Coronary artery (tissue), 2 donors: ENCODE measurements around the gene RNU7-1.
A peak's percentile ranks its signal among the peaks of the same experiment; 100 is the strongest.

Source experiments
- DNase-seq: peaks from one replicate; pipeline ENCODE4 v3.0.0-alpha.2; 2017; ENCODE audit warnings: low spot score
- H3K27ac ChIP-seq, 2 donors: fragments of 200-600 bp; sonication (generic); one replicate each; pipeline ENCODE4 v1.5.1; 2016 to 2019
- H3K4me3 ChIP-seq: fragments of 200-600 bp; sonication (generic); 2 replicates; pipeline ENCODE4 v1.5.1; 2016; ENCODE audit warnings: mild to moderate bottlenecking, moderate library complexity
- CTCF ChIP-seq: fragments of 200-600 bp; sonication (generic); IDR thresholded peaks from one replicate; pipeline ENCODE4 v1.5.1; 2019; ENCODE audit warnings: antibody characterized with exemption

RNU7-1 gene

GRCh38 chr12:6956021-6956727 lies 12.6 kb downstream of the RNU7-1 start:
- no peak overlapping the region for H3K27ac ChIP-seq
- no peak for TF ChIP-seq CTCF
- no peak for DNase-seq
- no peak overlapping the region for H3K4me3 ChIP-seq

DNA sequence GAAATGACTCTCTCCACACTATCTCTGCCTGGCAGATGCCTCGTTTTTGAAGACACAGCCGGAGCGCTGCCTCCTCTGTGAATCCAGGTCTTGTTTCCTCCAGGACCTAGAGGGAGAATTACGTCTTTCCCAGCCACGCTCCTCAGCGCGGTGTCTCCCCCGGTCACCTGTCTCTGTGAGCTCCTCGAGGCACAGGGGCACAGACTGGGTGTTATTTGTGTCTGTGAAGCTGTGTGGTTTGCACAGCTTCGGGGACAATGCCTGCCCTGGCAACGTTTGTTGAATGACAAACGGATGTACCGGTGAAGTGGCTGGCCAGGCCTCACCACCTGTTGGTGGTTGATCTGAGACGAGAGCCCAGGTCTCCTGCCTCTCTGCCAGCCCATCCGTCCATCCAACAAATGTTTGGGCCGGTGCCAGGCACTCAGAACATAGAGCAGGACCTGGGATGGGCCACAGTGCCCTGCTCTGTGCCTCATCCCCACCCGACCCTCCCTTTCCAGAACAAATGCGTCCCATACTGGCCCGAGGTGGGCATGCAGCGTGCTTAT lies 13.6 kb downstream of the RNU7-1 start:
- no peak for DNase-seq
- TF ChIP-seq CTCF = no peak
- no peak overlapping the region for H3K27ac ChIP-seq
- no peak overlapping the region for H3K4me3 ChIP-seq

DNA sequence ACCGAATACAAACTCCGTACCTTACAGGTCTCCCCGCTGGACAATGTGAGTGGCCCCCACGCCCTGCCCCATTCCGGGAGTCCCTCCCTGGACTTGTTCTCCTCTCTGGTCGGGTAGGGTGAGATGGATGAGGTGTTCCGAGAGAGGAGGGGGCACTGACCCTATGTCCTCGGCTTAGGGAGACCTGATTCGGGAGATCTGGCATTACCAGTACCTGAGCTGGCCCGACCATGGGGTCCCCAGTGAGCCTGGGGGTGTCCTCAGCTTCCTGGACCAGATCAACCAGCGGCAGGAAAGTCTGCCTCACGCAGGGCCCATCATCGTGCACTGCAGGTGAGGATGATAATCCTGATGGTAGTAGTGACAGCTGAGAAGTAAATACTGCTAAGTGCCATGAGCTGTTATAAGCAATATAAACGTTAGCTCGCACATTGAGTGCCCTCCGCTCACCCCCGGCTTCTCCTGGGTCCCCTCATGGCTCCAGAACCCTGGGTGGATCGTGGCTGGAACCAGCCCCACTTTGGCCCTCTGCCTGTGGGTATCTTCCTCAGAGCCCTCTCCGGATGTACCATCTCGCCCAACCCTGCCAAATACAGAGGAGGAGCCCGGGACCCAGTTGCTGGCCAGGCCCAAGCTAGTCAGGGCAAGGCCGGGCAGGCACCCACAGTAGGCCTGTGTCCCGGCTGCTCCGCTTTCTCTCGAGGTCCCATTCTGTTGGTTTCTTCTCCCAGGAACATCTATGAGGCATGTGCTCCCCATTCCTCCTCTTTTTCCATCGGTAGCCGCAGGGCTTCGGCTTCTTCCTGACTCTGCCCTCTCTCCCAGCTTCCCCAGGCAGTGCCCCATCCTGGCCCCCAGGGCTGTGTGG lies 14.4 kb downstream of the RNU7-1 start:
- Histone ChIP-seq H3K27ac (no peak overlapping the region), H3K4me3 (no peak overlapping the region)
- no peak for DNase-seq
- no peak for TF ChIP-seq CTCF

DNA sequence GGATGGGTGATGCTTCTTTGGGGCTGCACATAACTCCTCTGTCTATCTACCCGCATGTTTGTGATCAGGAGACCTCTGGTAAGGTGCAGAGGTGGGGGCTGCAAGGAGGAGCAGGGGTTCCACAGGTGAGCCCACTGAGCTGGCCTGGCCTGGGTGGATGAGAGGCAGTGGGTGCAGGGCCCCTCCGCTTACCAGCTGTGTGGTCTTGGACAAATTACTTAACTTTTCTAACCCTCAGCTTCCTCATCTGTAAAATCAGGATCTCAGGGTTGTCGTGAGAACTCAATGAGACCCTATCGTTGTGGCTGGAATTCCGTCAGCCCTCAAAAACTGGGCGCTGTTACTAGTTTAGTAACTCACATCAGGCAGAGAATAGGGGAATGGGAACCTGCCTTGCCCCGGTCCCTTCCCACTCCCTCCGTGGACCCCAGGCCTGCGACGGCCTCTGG lies 15.0 kb downstream of the RNU7-1 start:
- Histone ChIP-seq H3K4me3 (peak overlapping the region; percentile 7), H3K27ac (peak overlapping the region in 1 of 2 donors; percentile 59)
- peak; percentile 72 for DNase-seq
- TF ChIP-seq CTCF = no peak

DNA sequence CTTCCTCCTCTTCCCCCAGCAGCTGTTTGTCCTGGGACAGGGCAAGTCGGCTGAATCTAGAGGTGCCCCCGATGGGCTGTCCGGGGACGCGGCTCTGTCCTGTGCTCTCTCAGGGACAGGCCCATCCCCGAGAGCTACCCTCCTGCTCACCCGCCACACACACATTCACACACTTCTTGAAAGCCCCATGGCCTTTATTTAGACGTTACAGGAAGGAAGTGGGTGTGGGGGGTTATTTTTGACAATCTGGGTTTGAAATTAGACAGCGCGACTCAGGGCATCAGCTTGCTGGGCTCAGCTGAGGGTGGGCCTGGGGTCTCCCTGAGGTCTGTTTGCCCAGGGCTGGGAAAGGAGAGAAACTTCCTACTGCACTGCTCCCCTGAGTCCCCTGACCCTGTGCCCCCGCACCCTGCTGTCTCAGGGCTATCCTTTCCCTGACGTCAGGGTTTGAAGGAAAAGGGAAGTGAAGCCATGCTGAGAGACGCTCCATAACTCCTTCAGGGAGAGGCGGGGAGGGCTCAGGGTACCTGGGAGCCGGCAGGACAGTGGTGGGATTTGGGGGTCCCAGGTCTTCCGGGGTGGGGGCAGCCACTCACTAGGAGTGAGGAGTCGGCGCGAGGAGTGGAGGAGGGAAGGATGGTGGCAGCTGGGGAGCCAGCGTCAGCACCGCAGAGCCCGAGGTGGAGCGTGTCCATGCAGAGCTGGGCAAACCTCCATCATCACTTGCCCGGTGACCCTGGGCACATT lies 15.6 kb downstream of the RNU7-1 start:
- H3K27ac ChIP-seq = peak overlapping the region in 1 of 2 donors; percentile 59
- H3K4me3 ChIP-seq = peak overlapping the region; percentile 7
- TF ChIP-seq CTCF = no peak
- DNase-seq = peak; percentile 78

- peak overlapping the region; percentile 7 for H3K4me3 ChIP-seq
- DNase-seq = peak; percentile 73
Measured at GRCh38 chr12:6959805-6960592, 16.4 kb downstream of the RNU7-1 start.

More at GRCh38 chr12:6959805-6960592, 16.4 kb downstream of the RNU7-1 start:
- TF ChIP-seq CTCF = no peak
- H3K27ac ChIP-seq = peak overlapping the region in 1 of 2 donors; percentile 73
